Keratinocyte (primary cell): Measurements from ENCODE around the gene ATP5ME. TPM values are rescaled to one million over a fixed set of nuclear protein-coding genes. Genes with fewer than 3 reads are reported as not detected.

Experiments used
- DNase-seq: peaks from one replicate; pipeline ENCODE4 v3.0.0-alpha.2; 2011; ENCODE audit warnings: low read depth, missing footprints, low spot score
- FAIRE-seq: peaks from 2 replicates; lab custom pipeline; 2011; peaks lifted over from hg19 to GRCh38; lab: Jason Lieb, UNC
- H2AFZ ChIP-seq: 2 replicates; pipeline ENCODE4 v1.6.0; 2012; ENCODE audit warnings: low read length, control low read depth, inconsistent platforms; ENCODE audit not compliant: control insufficient read depth
- H3K27ac ChIP-seq: 2 replicates; pipeline ENCODE4 v1.5.1; 2011; ENCODE audit warnings: low read length; ENCODE audit not compliant: control insufficient read depth, insufficient read depth
- H3K27me3 ChIP-seq: 3 replicates; pipeline ENCODE4 v1.6.0; 2011; ENCODE audit warnings: low read length; ENCODE audit not compliant: control insufficient read depth, insufficient read depth; ENCODE audit errors: extremely low read depth
- H3K36me3 ChIP-seq, 2 experiments: 2 replicates in 1 of 2; 3 replicates in 1 of 2; pipeline ENCODE4 v1.5.1; 2011; ENCODE audit warnings: low read length in 2 of 2, mild to moderate bottlenecking in 1 of 2; ENCODE audit not compliant: control insufficient read depth in 2 of 2, insufficient read depth in 2 of 2; ENCODE audit errors: extremely low read depth in 1 of 2
- H3K4me1 ChIP-seq: 3 replicates; pipeline ENCODE4 v1.5.1; 2011; ENCODE audit warnings: low read length; ENCODE audit not compliant: control insufficient read depth, insufficient read depth; ENCODE audit errors: extremely low read depth
- H3K4me2 ChIP-seq: 3 replicates; pipeline ENCODE4 v1.6.0; 2011; ENCODE audit warnings: low read depth, low read length; ENCODE audit not compliant: control insufficient read depth, insufficient read depth; ENCODE audit errors: extremely low read depth
- H3K4me3 ChIP-seq, 3 experiments: fragments of 200-600 bp in 1 of 3; sonication (generic) in 1 of 3; 2 replicates in 2 of 3; 3 replicates in 1 of 3; pipeline ENCODE4 v1.5.1; 2011 to 2016; ENCODE audit warnings: low read length in 3 of 3, mild to moderate bottlenecking in 3 of 3, control low read depth in 2 of 3, inconsistent platforms in 1 of 3, low read depth in 1 of 3, mixed read lengths in 1 of 3, mixed run types in 1 of 3, moderate library complexity in 1 of 3; ENCODE audit not compliant: control insufficient read depth in 2 of 3, insufficient read depth in 2 of 3; ENCODE audit errors: extremely low read depth in 1 of 3
- H3K79me2 ChIP-seq: 2 replicates; pipeline ENCODE4 v1.6.0; 2012; ENCODE audit warnings: low read length; ENCODE audit not compliant: control insufficient read depth, insufficient read depth
- H3K9ac ChIP-seq: 3 replicates; pipeline ENCODE4 v1.6.0; 2011; ENCODE audit warnings: low read length; ENCODE audit not compliant: control insufficient read depth, insufficient read depth; ENCODE audit errors: extremely low read depth
- H3K9me1 ChIP-seq: 3 replicates; pipeline ENCODE4 v1.6.0; 2011; ENCODE audit warnings: low read length; ENCODE audit not compliant: control insufficient read depth, insufficient read depth; ENCODE audit errors: extremely low read depth
- H3K9me3 ChIP-seq: 2 replicates; pipeline ENCODE4 v1.5.1; 2012; ENCODE audit warnings: low read depth, low read length; ENCODE audit not compliant: control insufficient read depth
- H4K20me1 ChIP-seq: 3 replicates; pipeline ENCODE4 v1.6.0; 2011; ENCODE audit warnings: low read length; ENCODE audit not compliant: control insufficient read depth, insufficient read depth; ENCODE audit errors: extremely low read depth
- EZH2 ChIP-seq: IDR thresholded peaks from one replicate; pipeline ENCODE4 v1.6.1; 2012; ENCODE audit warnings: inconsistent platforms, mild to moderate bottlenecking, low read length, moderate library complexity
- dilution Hi-C: fragments of 300-500 bp; cut with MboI; formaldehyde crosslinking; loops from one replicate; pipeline ENCODE4 v1.7.0; 2020; ENCODE audit warnings: low sequenced_read_pairs; ENCODE audit not compliant: extremely low pct_ligation_motif_present
- polyA plus RNA-seq, 5 experiments: library from polyadenylated mRNA; depleted of rRNA in 3 of 5; stranded (reverse) in 3 of 5; stranded (forward) in 1 of 5; unstranded in 1 of 5; fragments of >200 nt; gene quantifications; 1 replicate in 1 of 5; 2 replicates in 3 of 5; 3 replicates in 1 of 5; pipeline versions ENCODE4 v1.2.1 to v1.2.3, GENCODE V29; 2011 to 2012; ENCODE audit warnings: missing spikeins in 2 of 5, low read depth in 1 of 5, low replicate concordance in 1 of 5
- TF ChIP-seq, protein P1 (sequence below), 3 experiments: IDR thresholded peaks in 1 of 3; conservative IDR thresholded peaks in 1 of 3; optimal IDR thresholded peaks in 1 of 3; 2 replicates in 2 of 3; 3 replicates in 1 of 3; pipeline versions ENCODE3 to v1.5.1; 2011; ENCODE audit warnings: low read length in 3 of 3, mild to moderate bottlenecking in 3 of 3, moderate library complexity in 2 of 3, control low read depth in 1 of 3, inconsistent platforms in 1 of 3; ENCODE audit not compliant: insufficient read depth in 2 of 3; ENCODE audit errors: extremely low read depth in 1 of 3

Gene ATP5ME
- polyA plus RNA-seq, 1 donor (not counting 4 experiments of a cell fraction or from before 2014, with no cell fraction given), result 438 TPM

DNA sequence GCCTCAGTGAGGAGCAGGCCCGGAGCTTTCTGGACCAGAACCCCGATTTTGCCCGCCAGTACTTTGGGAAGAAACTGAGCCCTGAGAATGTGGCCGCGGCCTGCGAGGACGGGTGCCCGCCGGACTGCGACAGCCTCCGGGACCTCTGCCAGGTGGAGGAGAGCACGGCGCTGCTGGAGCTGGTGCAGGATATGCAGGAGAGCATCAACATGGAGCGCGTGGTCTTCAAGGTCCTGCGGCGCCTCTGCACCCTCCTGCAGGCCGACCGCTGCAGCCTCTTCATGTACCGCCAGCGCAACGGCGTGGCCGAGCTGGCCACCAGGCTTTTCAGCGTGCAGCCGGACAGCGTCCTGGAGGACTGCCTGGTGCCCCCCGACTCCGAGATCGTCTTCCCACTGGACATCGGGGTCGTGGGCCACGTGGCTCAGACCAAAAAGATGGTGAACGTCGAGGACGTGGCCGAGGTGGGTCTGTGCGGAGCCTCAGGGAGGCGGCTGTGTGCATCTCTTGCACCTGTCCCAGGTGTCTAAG is 48.4 kb downstream of the ATP5ME start:
- H3K79me2 ChIP-seq, result no peaks in the 10 kb centered on the region
- no peaks in the 10 kb centered on the region for H3K9me1 ChIP-seq
- peaks cover 3% of the 10 kb centered on the region for H3K9me3 ChIP-seq
- H3K27me3 ChIP-seq, result no peaks in the 10 kb centered on the region
- dilution Hi-C loops, result no loop called here
- no peaks in the 10 kb centered on the region for H4K20me1 ChIP-seq
- H3K36me3 ChIP-seq, result no peaks in the 10 kb centered on the region
- no peak for TF ChIP-seq EZH2
- TF ChIP-seq, protein P1, sequence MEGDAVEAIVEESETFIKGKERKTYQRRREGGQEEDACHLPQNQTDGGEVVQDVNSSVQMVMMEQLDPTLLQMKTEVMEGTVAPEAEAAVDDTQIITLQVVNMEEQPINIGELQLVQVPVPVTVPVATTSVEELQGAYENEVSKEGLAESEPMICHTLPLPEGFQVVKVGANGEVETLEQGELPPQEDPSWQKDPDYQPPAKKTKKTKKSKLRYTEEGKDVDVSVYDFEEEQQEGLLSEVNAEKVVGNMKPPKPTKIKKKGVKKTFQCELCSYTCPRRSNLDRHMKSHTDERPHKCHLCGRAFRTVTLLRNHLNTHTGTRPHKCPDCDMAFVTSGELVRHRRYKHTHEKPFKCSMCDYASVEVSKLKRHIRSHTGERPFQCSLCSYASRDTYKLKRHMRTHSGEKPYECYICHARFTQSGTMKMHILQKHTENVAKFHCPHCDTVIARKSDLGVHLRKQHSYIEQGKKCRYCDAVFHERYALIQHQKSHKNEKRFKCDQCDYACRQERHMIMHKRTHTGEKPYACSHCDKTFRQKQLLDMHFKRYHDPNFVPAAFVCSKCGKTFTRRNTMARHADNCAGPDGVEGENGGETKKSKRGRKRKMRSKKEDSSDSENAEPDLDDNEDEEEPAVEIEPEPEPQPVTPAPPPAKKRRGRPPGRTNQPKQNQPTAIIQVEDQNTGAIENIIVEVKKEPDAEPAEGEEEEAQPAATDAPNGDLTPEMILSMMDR (optimal IDR thresholded peaks at IDR 0.05 in 1 of 3, IDR thresholded peaks at IDR 0.05 in 1 of 3, conservative IDR thresholded peaks at IDR 0.05 in 1 of 3; ENCODE audit: extremely low read depth in 1 of 3, insufficient read depth in 2 of 3, low read length in 3 of 3), result no peak
- no peak overlapping the region for H2AFZ ChIP-seq
- H3K27ac ChIP-seq, result no peak overlapping the region
- H3K4me2 ChIP-seq, result no peak overlapping the region
- no peaks in the 10 kb centered on the region for H3K4me1 ChIP-seq
- no peak for FAIRE-seq
- no peak for DNase-seq
- no peak overlapping the region for H3K4me3 ChIP-seq
- no peak overlapping the region for H3K9ac ChIP-seq

DNA sequence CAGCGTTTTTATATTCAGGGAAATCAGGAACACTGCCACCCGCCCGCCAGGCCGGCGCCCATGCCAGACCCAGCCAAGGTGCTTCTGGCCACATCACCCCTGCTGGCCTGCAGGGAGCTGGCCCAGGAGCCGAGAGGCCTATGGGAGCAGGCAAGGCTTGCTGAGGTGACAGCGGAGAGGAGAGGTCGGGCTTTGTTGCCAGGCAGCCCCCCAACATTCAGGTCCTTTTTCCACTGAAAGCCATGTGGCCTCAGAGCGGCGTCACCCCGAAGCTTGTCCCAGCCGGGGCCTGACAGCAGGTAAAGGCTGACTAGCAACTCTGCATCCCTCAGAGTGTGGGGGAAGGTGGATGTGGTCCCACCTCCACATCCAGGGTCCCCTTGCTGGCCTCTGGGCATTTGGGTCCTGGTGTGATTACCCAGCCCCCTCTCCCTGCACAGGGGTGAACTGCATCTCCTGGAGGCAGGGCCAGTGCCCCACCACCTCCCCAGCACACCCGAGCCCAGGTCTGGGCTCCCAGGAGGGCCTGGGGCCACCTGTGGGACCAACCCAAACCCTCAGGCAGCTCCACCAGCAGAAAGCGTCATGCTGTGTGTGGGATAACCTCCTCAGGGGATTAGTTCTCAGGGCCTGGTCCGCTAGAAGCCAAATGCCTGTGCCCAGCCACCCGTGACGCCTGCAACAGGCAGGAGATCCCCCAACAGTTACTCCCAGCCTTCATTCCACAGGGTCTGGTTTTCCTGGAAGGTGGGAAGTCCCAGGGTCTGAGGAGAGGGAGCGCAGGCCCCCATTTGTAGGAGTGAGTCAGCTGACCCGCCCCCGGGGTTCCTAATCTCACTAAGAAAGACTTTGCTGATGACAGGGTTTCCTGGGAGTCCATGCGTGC is 49.1 kb downstream of the ATP5ME start, which contains the start of gene PDE6B:
Gene PDE6B, plus strand, starts transcription at position 869 of the 886 bp plus-strand sequence. CDS start 54 bp downstream, outside the sequence.
- no peaks in the 10 kb centered on the region for H3K79me2 ChIP-seq
- no peak for TF ChIP-seq EZH2
- TF ChIP-seq, protein P1 (optimal IDR thresholded peaks at IDR 0.05 in 1 of 3, IDR thresholded peaks at IDR 0.05 in 1 of 3, conservative IDR thresholded peaks at IDR 0.05 in 1 of 3; ENCODE audit: extremely low read depth in 1 of 3, insufficient read depth in 2 of 3, low read length in 3 of 3), result no peak
- no peaks in the 10 kb centered on the region for H3K9me1 ChIP-seq
- no peak within 1 kb of the TSS for H3K4me2 ChIP-seq
- DNase-seq (no peak), FAIRE-seq (no peak)
- no peak within 1 kb of the TSS for H2AFZ ChIP-seq
- no peak within 1 kb of the TSS for H3K27ac ChIP-seq
- no peaks in the 10 kb centered on the region for H3K27me3 ChIP-seq
- peaks cover 3% of the 10 kb centered on the region for H3K9me3 ChIP-seq
- no peak within 1 kb of the TSS for H3K9ac ChIP-seq
- no peak within 1 kb of the TSS for H3K4me3 ChIP-seq
- no peaks in the 10 kb centered on the region for H3K36me3 ChIP-seq
- no peaks in the 10 kb centered on the region for H3K4me1 ChIP-seq
- dilution Hi-C loops, result no loop called here
- H4K20me1 ChIP-seq, result no peaks in the 10 kb centered on the region
